IMR-90 (cell line): Measurements from ENCODE around the gene NCK1. TPM values are rescaled to one million over a fixed set of nuclear protein-coding genes. Genes with fewer than 3 reads are reported as not detected.

ENCODE experiments used
- ATAC-seq: fragments of 200-7000 bp; cut with Tn5 transposase; 2 replicates; pipeline ENCODE4 v1.9.1; 2020; ENCODE audit warnings: low read depth, mild to moderate bottlenecking, moderate library complexity
- BruUV-seq: library from RNA; stranded (reverse); fragments of 400-500 nt; replicated peaks from 2 replicates; lab custom pipeline; 2021; lab: Mats Ljungman, UMichigan
- CTCF ChIA-PET: fragments of 300-600 bp; formaldehyde crosslinking; extraction: SDS; loops from one replicate; lab custom pipeline; 2021; ENCODE audit warnings: antibody characterized with exemption; lab: Yijun Ruan, JAX
- POLR2A ChIA-PET: fragments of 300-600 bp; sonication (Branson Sonifier 250); formaldehyde crosslinking; loops from one replicate; lab custom pipeline; 2022; ENCODE audit warnings: antibody characterized with exemption; ENCODE audit not compliant: unreplicated experiment; lab: Charles Lee
- DNase-seq: peaks from one replicate; pipeline ENCODE4 v3.0.0; 2013
- H2AFZ ChIP-seq: replicated peaks from 2 replicates; pipeline ENCODE3; 2013; ENCODE audit warnings: low read length, mild to moderate bottlenecking; ENCODE audit not compliant: poor library complexity
- H2AK5ac ChIP-seq: 2 replicates; pipeline ENCODE4 v1.6.1; 2013; ENCODE audit warnings: low read depth, low read length, inconsistent platforms
- H2AK9ac ChIP-seq: replicated peaks from 2 replicates; pipeline ENCODE3; 2013; ENCODE audit warnings: mild to moderate bottlenecking, low read depth, low read length, moderate library complexity; ENCODE audit not compliant: poor library complexity
- H2BK120ac ChIP-seq: 2 replicates; pipeline ENCODE4 v1.6.1; 2013; ENCODE audit warnings: low read depth, low read length, inconsistent platforms
- H2BK15ac ChIP-seq: 3 replicates; pipeline ENCODE4 v1.6.1; 2013; ENCODE audit warnings: low read depth, low read length, inconsistent platforms
- H2BK20ac ChIP-seq: 2 replicates; pipeline ENCODE4 v1.6.1; 2013; ENCODE audit warnings: low read depth, mild to moderate bottlenecking, inconsistent platforms, low read length, moderate library complexity
- H2BK5ac ChIP-seq: 2 replicates; pipeline ENCODE4 v1.6.1; 2013; ENCODE audit warnings: mild to moderate bottlenecking, low read depth, low read length, inconsistent platforms; ENCODE audit not compliant: poor library complexity, severe bottlenecking
- H3K14ac ChIP-seq: replicated peaks from 2 replicates; pipeline ENCODE4 v1.6.1; 2013; ENCODE audit warnings: low read depth, low read length, inconsistent platforms
- H3K18ac ChIP-seq: 2 replicates; pipeline ENCODE4 v1.6.1; 2013; ENCODE audit warnings: low read depth, low read length, control low read depth
- H3K23ac ChIP-seq: 2 replicates; pipeline ENCODE4 v1.6.1; 2013; ENCODE audit warnings: low read depth, low read length, inconsistent platforms
- H3K27ac ChIP-seq: 2 replicates; pipeline ENCODE4 v1.5.1; 2013; ENCODE audit warnings: mild to moderate bottlenecking, control low read depth, low read length; ENCODE audit not compliant: insufficient read depth
- H3K27me3 ChIP-seq: 2 replicates; pipeline ENCODE4 v1.6.1; 2013; ENCODE audit warnings: low read length; ENCODE audit not compliant: control insufficient read depth, insufficient read depth
- H3K36me3 ChIP-seq: 2 replicates; pipeline ENCODE4 v1.6.1; 2013; ENCODE audit warnings: low read length, mixed read lengths; ENCODE audit not compliant: control insufficient read depth, insufficient read depth
- H3K4ac ChIP-seq: 2 replicates; pipeline ENCODE4 v1.6.1; 2013; ENCODE audit warnings: low read depth, low read length, inconsistent platforms
- H3K4me1 ChIP-seq: 2 replicates; pipeline ENCODE4 v1.6.1; 2013; ENCODE audit warnings: low read length, mixed read lengths; ENCODE audit not compliant: control insufficient read depth, insufficient read depth
- H3K4me2 ChIP-seq: 2 replicates; pipeline ENCODE4 v1.6.1; 2013; ENCODE audit warnings: low read depth, mild to moderate bottlenecking, control low read depth, low read length, moderate library complexity
- H3K4me3 ChIP-seq: 2 replicates; pipeline ENCODE4 v1.5.1; 2013; ENCODE audit warnings: low read depth, mild to moderate bottlenecking, control low read depth, low read length, moderate library complexity; ENCODE audit not compliant: insufficient read depth
- H3K56ac ChIP-seq: 2 replicates; pipeline ENCODE4 v1.6.1; 2013; ENCODE audit warnings: low read length, inconsistent platforms; ENCODE audit not compliant: insufficient read depth; ENCODE audit errors: extremely low read depth
- H3K79me1 ChIP-seq, 2 experiments: 2 replicates each; pipeline ENCODE4 v1.6.1; 2013; ENCODE audit warnings: low read length in 2 of 2, inconsistent platforms in 1 of 2, low read depth in 1 of 2
- H3K9ac ChIP-seq: 2 replicates; pipeline ENCODE4 v1.6.1; 2013; ENCODE audit warnings: low read depth, low read length, control low read depth
- H3K9me1 ChIP-seq: 2 replicates; pipeline ENCODE4 v1.6.1; 2013; ENCODE audit warnings: low read length, inconsistent platforms; ENCODE audit not compliant: insufficient read depth
- H3K9me3 ChIP-seq: 2 replicates; pipeline ENCODE4 v1.6.1; 2013; ENCODE audit warnings: low read length; ENCODE audit not compliant: control insufficient read depth, insufficient read depth
- H4K20me1 ChIP-seq: 2 replicates; pipeline ENCODE4 v1.6.1; 2013; ENCODE audit warnings: low read length, inconsistent platforms; ENCODE audit not compliant: insufficient read depth
- H4K5ac ChIP-seq: 2 replicates; pipeline ENCODE4 v1.6.1; 2013; ENCODE audit warnings: mild to moderate bottlenecking, low read depth, low read length, control low read depth
- H4K8ac ChIP-seq, 2 experiments: 2 replicates each; pipeline ENCODE4 v1.6.1; 2013; ENCODE audit warnings: low read depth in 2 of 2, low read length in 2 of 2, control low read depth in 1 of 2, inconsistent platforms in 1 of 2
- H4K91ac ChIP-seq: 2 replicates; pipeline ENCODE4 v1.6.1; 2013; ENCODE audit warnings: low read depth, low read length, inconsistent platforms; ENCODE audit not compliant: insufficient read depth
- CEBPB ChIP-seq: IDR thresholded peaks from 2 replicates; pipeline ENCODE4 v1.6.1; 2012; ENCODE audit warnings: low read depth, low read length, improper control_type of control experiment
- CHD1 ChIP-seq: IDR thresholded peaks from 2 replicates; pipeline ENCODE4 v1.6.1; 2012; ENCODE audit warnings: low read depth, low read length, improper control_type of control experiment
- FOS ChIP-seq: fragments of 150-350 bp; IDR thresholded peaks from 2 replicates; pipeline ENCODE4 v1.6.1; 2016; ENCODE audit warnings: low read depth, low read length
- MAFK ChIP-seq: IDR thresholded peaks from 2 replicates; pipeline ENCODE4 v1.6.1; 2012; ENCODE audit warnings: low read depth, low read length, improper control_type of control experiment
- MXI1 ChIP-seq: IDR thresholded peaks from 2 replicates; pipeline ENCODE4 v1.6.1; 2012; ENCODE audit warnings: low read depth, mild to moderate bottlenecking, low read length, moderate library complexity, borderline replicate concordance
- NFE2L2 ChIP-seq: fragments of 150-350 bp; IDR thresholded peaks from 2 replicates; pipeline ENCODE4 v1.6.1; 2016; ENCODE audit warnings: low read depth, mild to moderate bottlenecking, low read length
- POLR2A ChIP-seq: IDR thresholded peaks from 2 replicates; pipeline ENCODE4 v1.6.1; 2012; ENCODE audit warnings: mild to moderate bottlenecking, low read depth, low read length
- RAD21 ChIP-seq: IDR thresholded peaks from 2 replicates; pipeline ENCODE4 v1.6.1; 2012; ENCODE audit warnings: low read length, improper control_type of control experiment
- SMC3 ChIP-seq: fragments of 150-350 bp; IDR thresholded peaks from 2 replicates; pipeline ENCODE4 v1.6.1; 2016; ENCODE audit warnings: low read depth, mild to moderate bottlenecking, antibody characterized with exemption, low read length, moderate library complexity
- WGBS, 2 experiments: methylation state at CpG; one replicate each; pipeline versions ENCODE4 v1.1.5 to v1.1.7; 2013; ENCODE audit warnings: missing lambda C conversion rate in 2 of 2; ENCODE audit not compliant: insufficient read length in 1 of 2; ENCODE audit errors: extremely low coverage in 2 of 2; 5-methylcytosine and 5-hydroxymethylcytosine counted together
- dilution Hi-C: fragments of 300-500 bp; cut with HindIII; formaldehyde crosslinking; loops from one replicate; pipeline ENCODE4 v1.14.3; 2018; ENCODE audit warnings: low sequenced_read_pairs; ENCODE audit not compliant: unreplicated experiment
- in situ Hi-C: fragments of 300-500 bp; cut with MboI; formaldehyde crosslinking; loops from 3 replicates; pipeline ENCODE4 v1.14.3; 2019; ENCODE audit warnings: low sequenced_read_pairs, inconsistent platforms, mixed read lengths
- intact Hi-C: fragments of 100-400 bp; cut with micrococcal nuclease; formaldehyde crosslinking; loops from 2 replicates; pipeline ENCODE4 v1.10.0; 2022
- polyA plus RNA-seq, 3 experiments: library from polyadenylated mRNA; depleted of rRNA; stranded (reverse); fragments of >200 nt; gene quantifications; 2 replicates each; pipeline ENCODE4 v1.2.3, GENCODE V29; 2012; ENCODE audit warnings: low replicate concordance in 1 of 3
- total RNA-seq: library from RNA; depleted of rRNA; stranded (reverse); fragments of >200 nt; gene quantifications from 2 replicates; pipeline ENCODE4 v1.2.3, GENCODE V29; 2012
- TF ChIP-seq, protein P1 (sequence below): fragments of 150-350 bp; IDR thresholded peaks from 2 replicates; pipeline ENCODE4 v1.6.1; 2017; ENCODE audit warnings: mild to moderate bottlenecking, antibody characterized with exemption, low read length, low read depth
- TF ChIP-seq, protein P2 (sequence below): fragments of 150-350 bp; IDR thresholded peaks from 2 replicates; pipeline ENCODE4 v1.6.1; 2016; ENCODE audit warnings: low read depth, mild to moderate bottlenecking, low read length, moderate library complexity, borderline replicate concordance
- TF ChIP-seq, protein P3 (sequence below): conservative IDR thresholded peaks from 2 replicates; pipeline ENCODE4 v1.5.1; 2012; ENCODE audit warnings: mild to moderate bottlenecking, low read depth, low read length, improper control_type of control experiment

Gene NCK1
- total and polyA plus RNA-seq, 2 of the 4 experiments (the other 2 are of a cell fraction) = 23.7 to 24.3 TPM

DNA sequence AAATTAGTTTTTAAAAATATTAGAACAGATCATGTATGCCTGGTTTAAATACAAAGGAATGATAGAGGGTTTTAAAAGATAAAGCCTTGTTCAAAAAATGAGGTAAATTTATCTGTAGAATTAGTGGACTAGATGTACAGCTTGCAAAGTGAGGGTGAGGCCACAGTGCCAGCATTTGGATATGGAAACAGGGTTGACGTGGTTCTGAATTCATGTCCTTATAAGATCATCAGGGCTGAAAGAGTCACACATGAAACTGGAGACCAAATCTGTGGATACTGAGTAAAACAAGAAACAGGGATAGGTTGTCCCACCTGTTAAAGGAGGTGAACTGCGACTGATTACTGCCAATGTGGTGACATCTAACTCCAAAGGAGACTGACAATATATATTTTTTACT, 46.3 kb downstream of the NCK1 start:
- ChIA-PET CTCF (no interaction called here), POLR2A (no interaction called here)
- in situ Hi-C loops (no loop called here), dilution Hi-C loops (no loop called here), intact Hi-C loops (no loop called here)
- Histone ChIP-seq H3K9ac (no peak overlapping the region), H2BK15ac (no peak overlapping the region), H3K9me3 (peaks cover 10% of the 10 kb centered on the region), H3K56ac (no peak overlapping the region), H3K79me1 (peaks cover 39 to 67% of the 10 kb centered on the region in 2 experiments), H4K5ac (no peak overlapping the region), H4K8ac (no peak overlapping the region), H2AK5ac (no peak overlapping the region), H3K9me1 (peaks cover 13% of the 10 kb centered on the region), H2BK5ac (no peak overlapping the region), H3K27me3 (no peaks in the 10 kb centered on the region), H3K14ac (no peak overlapping the region), H2AK9ac (no peak overlapping the region), H3K4me3 (no peak overlapping the region), H2AFZ (no peak overlapping the region), H2BK20ac (no peak overlapping the region), H3K4me1 (no peaks in the 10 kb centered on the region), H3K23ac (peak overlapping the region; percentile 4; the same call in 1 of the 2 replicates), H4K20me1 (peaks cover 42% of the 10 kb centered on the region), H3K4ac (no peak overlapping the region), H2BK120ac (no peak overlapping the region), H3K27ac (no peak overlapping the region), H4K91ac (no peak overlapping the region), H3K18ac (no peak overlapping the region), H3K4me2 (no peak overlapping the region), H3K36me3 (no peaks in the 10 kb centered on the region)
- TF ChIP-seq, protein P1, sequence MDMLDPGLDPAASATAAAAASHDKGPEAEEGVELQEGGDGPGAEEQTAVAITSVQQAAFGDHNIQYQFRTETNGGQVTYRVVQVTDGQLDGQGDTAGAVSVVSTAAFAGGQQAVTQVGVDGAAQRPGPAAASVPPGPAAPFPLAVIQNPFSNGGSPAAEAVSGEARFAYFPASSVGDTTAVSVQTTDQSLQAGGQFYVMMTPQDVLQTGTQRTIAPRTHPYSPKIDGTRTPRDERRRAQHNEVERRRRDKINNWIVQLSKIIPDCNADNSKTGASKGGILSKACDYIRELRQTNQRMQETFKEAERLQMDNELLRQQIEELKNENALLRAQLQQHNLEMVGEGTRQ = no peak
- TF ChIP-seq MAFK (no peak), MXI1 (no peak), NFE2L2 (no peak), RAD21 (no peak), POLR2A (no peak), SMC3 (no peak), CHD1 (no peak), CEBPB (no peak), FOS (no peak)
- TF ChIP-seq, protein P2, sequence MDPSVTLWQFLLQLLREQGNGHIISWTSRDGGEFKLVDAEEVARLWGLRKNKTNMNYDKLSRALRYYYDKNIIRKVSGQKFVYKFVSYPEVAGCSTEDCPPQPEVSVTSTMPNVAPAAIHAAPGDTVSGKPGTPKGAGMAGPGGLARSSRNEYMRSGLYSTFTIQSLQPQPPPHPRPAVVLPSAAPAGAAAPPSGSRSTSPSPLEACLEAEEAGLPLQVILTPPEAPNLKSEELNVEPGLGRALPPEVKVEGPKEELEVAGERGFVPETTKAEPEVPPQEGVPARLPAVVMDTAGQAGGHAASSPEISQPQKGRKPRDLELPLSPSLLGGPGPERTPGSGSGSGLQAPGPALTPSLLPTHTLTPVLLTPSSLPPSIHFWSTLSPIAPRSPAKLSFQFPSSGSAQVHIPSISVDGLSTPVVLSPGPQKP = no peak
- TF ChIP-seq, protein P3, sequence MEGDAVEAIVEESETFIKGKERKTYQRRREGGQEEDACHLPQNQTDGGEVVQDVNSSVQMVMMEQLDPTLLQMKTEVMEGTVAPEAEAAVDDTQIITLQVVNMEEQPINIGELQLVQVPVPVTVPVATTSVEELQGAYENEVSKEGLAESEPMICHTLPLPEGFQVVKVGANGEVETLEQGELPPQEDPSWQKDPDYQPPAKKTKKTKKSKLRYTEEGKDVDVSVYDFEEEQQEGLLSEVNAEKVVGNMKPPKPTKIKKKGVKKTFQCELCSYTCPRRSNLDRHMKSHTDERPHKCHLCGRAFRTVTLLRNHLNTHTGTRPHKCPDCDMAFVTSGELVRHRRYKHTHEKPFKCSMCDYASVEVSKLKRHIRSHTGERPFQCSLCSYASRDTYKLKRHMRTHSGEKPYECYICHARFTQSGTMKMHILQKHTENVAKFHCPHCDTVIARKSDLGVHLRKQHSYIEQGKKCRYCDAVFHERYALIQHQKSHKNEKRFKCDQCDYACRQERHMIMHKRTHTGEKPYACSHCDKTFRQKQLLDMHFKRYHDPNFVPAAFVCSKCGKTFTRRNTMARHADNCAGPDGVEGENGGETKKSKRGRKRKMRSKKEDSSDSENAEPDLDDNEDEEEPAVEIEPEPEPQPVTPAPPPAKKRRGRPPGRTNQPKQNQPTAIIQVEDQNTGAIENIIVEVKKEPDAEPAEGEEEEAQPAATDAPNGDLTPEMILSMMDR = no peak
- BruUV-seq = no TSS peak
- ATAC-seq (no peak), DNase-seq (no peak)
- 80% methylated on average over 1 of the region's 2 CpGs; no CpG with 5 or more reads in 1 of the 2 experiments for WGBS, 2 experiments
